GM12878 (cell line): ENCODE data around the gene KRT82. TPM values are rescaled to one million over a fixed set of nuclear protein-coding genes. Genes with fewer than 3 reads are reported as not detected.

Source experiments
- ATAC-seq: fragments of 200-7000 bp; cut with Tn5 transposase; 3 replicates; pipeline ENCODE4 v1.9.1; 2020; ENCODE audit warnings: mild to moderate bottlenecking, moderate library complexity
- BruUV-seq: library from RNA; stranded (reverse); fragments of 400-500 nt; replicated peaks from 2 replicates; lab custom pipeline; 2021; lab: Mats Ljungman, UMichigan
- CTCF ChIA-PET: fragments of 300-600 bp; sonication (Branson Sonifier 250); formaldehyde crosslinking; extraction: SDS; loops from one replicate; lab custom pipeline; 2021; ENCODE audit warnings: inconsistent platforms; lab: Yijun Ruan, JAX
- POLR2A ChIA-PET: fragments of 350-600 bp; formaldehyde crosslinking; extraction: SDS; loops from one replicate; lab custom pipeline; 2021; ENCODE audit warnings: inconsistent platforms; lab: Charles Lee
- RAD21 ChIA-PET: fragments of 300-600 bp; sonication (Branson Sonifier 250); formaldehyde crosslinking; loops from one replicate; lab custom pipeline; 2023; ENCODE audit warnings: antibody characterized with exemption; ENCODE audit not compliant: unreplicated experiment; lab: Charles Lee
- SMC1A ChIA-PET: fragments of 300-600 bp; sonication (Branson Sonifier 250); formaldehyde crosslinking; loops from one replicate; lab custom pipeline; 2023; ENCODE audit not compliant: unreplicated experiment, uncharacterized antibody; lab: Charles Lee
- DNase-seq: peaks from one replicate; pipeline ENCODE4 v3.0.0-alpha.2; 2011; ENCODE audit warnings: low read depth, low spot score
- FAIRE-seq: peaks from 3 replicates; lab custom pipeline; 2011; peaks lifted over from hg19 to GRCh38; lab: Jason Lieb, UNC
- H2AFZ ChIP-seq: 2 replicates; pipeline ENCODE4 v1.6.0; 2011; ENCODE audit warnings: low read depth, low read length, control low read depth; ENCODE audit not compliant: control insufficient read depth
- H3K27ac ChIP-seq: 2 replicates; pipeline ENCODE4 v1.5.1; 2011; ENCODE audit warnings: control low read depth; ENCODE audit not compliant: control insufficient read depth, insufficient read depth
- H3K27me3 ChIP-seq, 2 experiments: replicated peaks in 1 of 2; 2 replicates each; pipeline versions ENCODE4 v1.6.0 to v1.6.1; 2011; ENCODE audit warnings: low read length in 1 of 2; ENCODE audit not compliant: control insufficient read depth in 2 of 2, insufficient read depth in 2 of 2
- H3K36me3 ChIP-seq, 2 experiments: 2 replicates each; pipeline ENCODE4 v1.5.1; 2011; ENCODE audit warnings: low read length in 1 of 2; ENCODE audit not compliant: control insufficient read depth in 2 of 2, insufficient read depth in 2 of 2
- H3K4me1 ChIP-seq: 2 replicates; pipeline ENCODE4 v1.6.1; 2011; ENCODE audit warnings: mild to moderate bottlenecking, low read length, moderate library complexity, mixed read lengths; ENCODE audit not compliant: control insufficient read depth, insufficient read depth
- H3K4me2 ChIP-seq: 2 replicates; pipeline ENCODE4 v1.6.0; 2011; ENCODE audit warnings: control low read depth; ENCODE audit not compliant: control insufficient read depth, insufficient read depth
- H3K4me3 ChIP-seq: fragments of 200-600 bp; sonication (generic); 2 replicates; pipeline ENCODE4 v1.5.1; 2016
- H3K79me2 ChIP-seq: 2 replicates; pipeline ENCODE4 v1.6.0; 2011; ENCODE audit warnings: low read length; ENCODE audit not compliant: control insufficient read depth, insufficient read depth
- H3K9ac ChIP-seq: 2 replicates; pipeline ENCODE4 v1.8.0; 2011; ENCODE audit warnings: low read length, control low read depth, mixed read lengths; ENCODE audit not compliant: control insufficient read depth, insufficient read depth
- H3K9me3 ChIP-seq: replicated peaks from 3 replicates; pipeline ENCODE4 v1.5.1; 2011; ENCODE audit warnings: mild to moderate bottlenecking, low read length; ENCODE audit not compliant: control insufficient read depth, insufficient read depth
- H4K20me1 ChIP-seq: 2 replicates; pipeline ENCODE4 v1.6.0; 2011; ENCODE audit not compliant: control insufficient read depth, insufficient read depth
- BCL3 ChIP-seq: IDR thresholded peaks from 2 replicates; pipeline ENCODE4 v1.6.1; 2011; ENCODE audit warnings: borderline replicate concordance, low read depth, mild to moderate bottlenecking, moderate library complexity, low read length; ENCODE audit not compliant: insufficient read depth, poor library complexity, severe bottlenecking
- BMI1 ChIP-seq: fragments of 450-650 bp; IDR thresholded peaks from 2 replicates; pipeline ENCODE4 v1.6.1; 2016; ENCODE audit warnings: mild to moderate bottlenecking, moderate library complexity, borderline replicate concordance
- CHD4 ChIP-seq: fragments of 200-600 bp; sonication (generic); IDR thresholded peaks from 2 replicates; pipeline ENCODE4 v1.6.1; 2016; ENCODE audit warnings: mild to moderate bottlenecking
- ELK1 ChIP-seq: IDR thresholded peaks from 2 replicates; pipeline ENCODE4 v1.6.1; 2012; ENCODE audit warnings: low read depth, low read length, improper control_type of control experiment
- FOXM1 ChIP-seq: IDR thresholded peaks from 2 replicates; pipeline ENCODE4 v1.6.1; 2012; ENCODE audit warnings: low read depth, mild to moderate bottlenecking, inconsistent platforms, low read length, moderate library complexity
- GATAD2B ChIP-seq: fragments of 450-650 bp; conservative IDR thresholded peaks from 2 replicates; pipeline ENCODE4 v1.6.1; 2017; ENCODE audit warnings: low read depth, mild to moderate bottlenecking, moderate library complexity
- HDAC6 ChIP-seq: fragments of 200-600 bp; sonication (generic); IDR thresholded peaks from one replicate; pipeline ENCODE4 v1.8.0; 2017; ENCODE audit warnings: antibody characterized with exemption; ENCODE audit not compliant: unreplicated experiment
- MEF2A ChIP-seq: IDR thresholded peaks from 2 replicates; pipeline ENCODE4 v1.6.1; 2011; ENCODE audit warnings: low read depth, mild to moderate bottlenecking, low read length, moderate library complexity; ENCODE audit not compliant: insufficient read depth
- MYC ChIP-seq: IDR thresholded peaks from 2 replicates; pipeline ENCODE4 v1.6.1; 2011; ENCODE audit warnings: mild to moderate bottlenecking, low read length, moderate library complexity, inconsistent platforms; ENCODE audit not compliant: insufficient read depth, insufficient replicate concordance, insufficient read length, severe bottlenecking
- NFXL1 ChIP-seq: fragments of 450-650 bp; IDR thresholded peaks from 2 replicates; pipeline ENCODE4 v1.6.1; 2017; ENCODE audit warnings: antibody characterized with exemption, mild to moderate bottlenecking, borderline replicate concordance
- POLR2AphosphoS2 ChIP-seq: IDR thresholded peaks from 2 replicates; pipeline ENCODE4 v1.6.1; 2011; ENCODE audit warnings: low read depth, mild to moderate bottlenecking, low read length, improper control_type of control experiment, moderate library complexity
- POU2F2 ChIP-seq: IDR thresholded peaks from 3 replicates; pipeline ENCODE4 v1.6.1; 2011; ENCODE audit warnings: low read depth, mild to moderate bottlenecking, low read length, borderline replicate concordance
- REST ChIP-seq: IDR thresholded peaks from 2 replicates; pipeline ENCODE4 v1.6.1; 2012; ENCODE audit warnings: mild to moderate bottlenecking, low read depth, low read length
- SIN3A ChIP-seq: IDR thresholded peaks from 2 replicates; pipeline ENCODE4 v1.6.1; 2012; ENCODE audit warnings: low read depth, low read length, improper control_type of control experiment
- SIX5 ChIP-seq: IDR thresholded peaks from 2 replicates; pipeline ENCODE4 v1.6.1; 2011; ENCODE audit warnings: mild to moderate bottlenecking, low read depth, low read length, moderate library complexity; ENCODE audit not compliant: severe bottlenecking
- SP1 ChIP-seq: IDR thresholded peaks from one replicate; pipeline ENCODE4 v1.6.1; 2011; ENCODE audit warnings: low read depth, low read length
- USF1 ChIP-seq: IDR thresholded peaks from 2 replicates; pipeline ENCODE4 v1.6.1; 2011; ENCODE audit warnings: borderline replicate concordance, low read depth, mild to moderate bottlenecking, moderate library complexity, mixed read lengths, low read length; ENCODE audit not compliant: insufficient read depth; ENCODE audit errors: extremely low read length
- ZBED1 ChIP-seq: IDR thresholded peaks from 2 replicates; pipeline ENCODE4 v1.6.1; 2016; ENCODE audit warnings: borderline replicate concordance
- WGBS: methylation state at CpG from one replicate; pipeline ENCODE4 v1.1.6; 2016; ENCODE audit warnings: low lambda C conversion rate; ENCODE audit not compliant: insufficient replicate concordance, insufficient coverage; ENCODE audit errors: missing lambda C conversion rate; 5-methylcytosine and 5-hydroxymethylcytosine counted together
- in situ Hi-C: fragments of 300-500 bp; cut with MboI; formaldehyde crosslinking; loops from 9 replicates; pipeline ENCODE4 v1.14.3; 2018; ENCODE audit warnings: mixed read lengths
- intact Hi-C: fragments of 100-400 bp; cut with micrococcal nuclease; formaldehyde crosslinking; loops from one replicate; pipeline ENCODE4 v1.14.2; 2022; ENCODE audit not compliant: unreplicated experiment
- polyA plus RNA-seq, 11 experiments: library from polyadenylated mRNA; depleted of rRNA in 4 of 11; unstranded in 6 of 11; stranded (reverse) in 5 of 11; fragments of >200 nt; fragmentation: Nextera tagmentation in 4 of 11; fragmentation: Illumina TruSeq in 1 of 11; extraction: Ambion mirVana in 4 of 11; extraction: Trizol in 1 of 11; gene quantifications; 1 replicate in 1 of 11; 2 replicates in 10 of 11; pipeline versions ENCODE4 v1.2.1 to v1.2.3, GENCODE V29; 2011 to 2016; ENCODE audit warnings: inconsistent platforms in 2 of 11, missing spikeins in 2 of 11, low read depth in 1 of 11
- total RNA-seq, 4 experiments: library from RNA; depleted of rRNA in 3 of 4; stranded (reverse); fragments of >200 nt in 3 of 4; fragmentation: Illumina TruSeq in 1 of 4; extraction: Trizol in 1 of 4; gene quantifications; 2 replicates each; pipeline versions ENCODE4 v1.2.1 to v1.2.3, GENCODE V29; 2013 to 2021

The KRT82 gene
- total and polyA plus RNA-seq, 10 of the 15 experiments (the other 5 are each of a cell fraction or from before 2014, with no cell fraction given): not detected

GRCh38 chr12:52403561-52403960 lies 2.6 kb downstream of the KRT82 start:
- H3K79me2 ChIP-seq: no peaks in the 10 kb centered on the region
- H3K36me3 ChIP-seq: no peaks in the 10 kb centered on the region
- ChIA-PET RAD21 (interaction anchor here (0.7 kb wide), 1 partner anchor 110 kb away, joined by 3 read pairs; no protein-coding TSS in a partner anchor), SMC1A (no interaction called here), POLR2A (no interaction called here), CTCF (interaction anchor here (1.0 kb wide), 1 partner anchor 32 kb away, joined by 3 read pairs; no protein-coding TSS in a partner anchor)
- no peaks in the 10 kb centered on the region for H3K9me3 ChIP-seq
- H3K27me3 ChIP-seq: no peaks in the 10 kb centered on the region; a peak in 2 of 4 replicates
- intact Hi-C loops (no loop called here), in situ Hi-C loops (no loop called here)
- BruUV-seq: no TSS peak
- FAIRE-seq (no peak), DNase-seq (no peak), ATAC-seq (no peak)
- H2AFZ ChIP-seq: no peak overlapping the region
- no peak overlapping the region for H3K9ac ChIP-seq
- no peak overlapping the region for H3K4me2 ChIP-seq
- H3K4me3 ChIP-seq: no peak overlapping the region
- H3K27ac ChIP-seq: no peak overlapping the region
- WGBS: 72% methylated on average over 9 of the region's 9 CpGs
- no peaks in the 10 kb centered on the region for H3K4me1 ChIP-seq
- H4K20me1 ChIP-seq: no peaks in the 10 kb centered on the region
- no peak for TF ChIP-seq POU2F2
- no peak for TF ChIP-seq GATAD2B
- TF ChIP-seq ZBED1: no peak
- TF ChIP-seq MYC: no peak
- no peak for TF ChIP-seq MEF2A
- TF ChIP-seq USF1: no peak
- TF ChIP-seq ELK1: no peak
- no peak for TF ChIP-seq BCL3
- no peak for TF ChIP-seq HDAC6
- TF ChIP-seq CHD4: no peak
- TF ChIP-seq BMI1: no peak
- no peak for TF ChIP-seq SIX5
- TF ChIP-seq SIN3A: no peak
- no peak for TF ChIP-seq NFXL1
- no peak for TF ChIP-seq SP1
- TF ChIP-seq POLR2AphosphoS2: no peak
- TF ChIP-seq REST: no peak
- no peak for TF ChIP-seq FOXM1
